GM12865 (cell line): ENCODE data around the gene DCUN1D3.

Experiments
- DNase-seq: peaks from one replicate; pipeline ENCODE4 v3.0.0; 2010; ENCODE audit warnings: low read depth
- H3K4me3 ChIP-seq: 2 replicates; pipeline ENCODE4 v1.5.1; 2011; ENCODE audit warnings: mild to moderate bottlenecking, low read depth, low read length, control low read depth
- TF ChIP-seq, protein P1 (sequence below): IDR thresholded peaks from 2 replicates; pipeline ENCODE4 v1.5.1; 2011; ENCODE audit warnings: low read length, control low read depth, low read depth, inconsistent platforms; ENCODE audit not compliant: insufficient read depth; ENCODE audit errors: missing control alignments

DCUN1D3 gene

DNA sequence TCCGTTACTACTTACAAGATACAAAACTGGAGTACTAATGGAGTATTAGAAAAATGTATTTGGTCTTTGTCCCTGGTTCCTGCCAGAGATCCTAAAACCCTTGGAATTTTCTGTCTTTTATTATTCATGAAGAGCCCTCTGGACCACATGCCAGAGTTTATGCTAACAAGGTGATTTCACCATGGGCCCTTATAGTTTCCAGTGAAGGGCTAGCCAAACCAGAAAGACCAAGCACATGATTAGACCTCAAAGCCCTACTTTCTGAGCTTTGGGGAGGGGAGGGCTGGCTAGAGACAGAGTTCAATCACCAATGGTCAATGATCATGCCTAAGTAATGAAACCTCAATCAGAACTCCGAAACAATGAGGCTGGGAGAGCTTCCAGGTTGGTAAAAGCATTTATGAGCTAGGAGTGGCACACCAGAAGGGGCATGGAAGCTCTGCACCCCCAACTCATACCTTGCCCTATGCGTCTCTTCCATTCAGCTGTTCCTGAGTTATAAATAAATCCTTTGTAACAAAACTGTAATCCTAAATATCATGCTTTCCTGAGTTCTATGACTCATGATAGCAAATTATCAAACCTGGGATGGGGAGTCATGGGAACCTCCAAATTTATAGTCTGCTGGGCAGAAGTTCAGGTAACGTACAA lies 10.4 kb downstream of the DCUN1D3 start:
- no peak for DNase-seq
- H3K4me3 ChIP-seq, result no peak overlapping the region
- TF ChIP-seq, protein P1, sequence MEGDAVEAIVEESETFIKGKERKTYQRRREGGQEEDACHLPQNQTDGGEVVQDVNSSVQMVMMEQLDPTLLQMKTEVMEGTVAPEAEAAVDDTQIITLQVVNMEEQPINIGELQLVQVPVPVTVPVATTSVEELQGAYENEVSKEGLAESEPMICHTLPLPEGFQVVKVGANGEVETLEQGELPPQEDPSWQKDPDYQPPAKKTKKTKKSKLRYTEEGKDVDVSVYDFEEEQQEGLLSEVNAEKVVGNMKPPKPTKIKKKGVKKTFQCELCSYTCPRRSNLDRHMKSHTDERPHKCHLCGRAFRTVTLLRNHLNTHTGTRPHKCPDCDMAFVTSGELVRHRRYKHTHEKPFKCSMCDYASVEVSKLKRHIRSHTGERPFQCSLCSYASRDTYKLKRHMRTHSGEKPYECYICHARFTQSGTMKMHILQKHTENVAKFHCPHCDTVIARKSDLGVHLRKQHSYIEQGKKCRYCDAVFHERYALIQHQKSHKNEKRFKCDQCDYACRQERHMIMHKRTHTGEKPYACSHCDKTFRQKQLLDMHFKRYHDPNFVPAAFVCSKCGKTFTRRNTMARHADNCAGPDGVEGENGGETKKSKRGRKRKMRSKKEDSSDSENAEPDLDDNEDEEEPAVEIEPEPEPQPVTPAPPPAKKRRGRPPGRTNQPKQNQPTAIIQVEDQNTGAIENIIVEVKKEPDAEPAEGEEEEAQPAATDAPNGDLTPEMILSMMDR, result no peak

DNA sequence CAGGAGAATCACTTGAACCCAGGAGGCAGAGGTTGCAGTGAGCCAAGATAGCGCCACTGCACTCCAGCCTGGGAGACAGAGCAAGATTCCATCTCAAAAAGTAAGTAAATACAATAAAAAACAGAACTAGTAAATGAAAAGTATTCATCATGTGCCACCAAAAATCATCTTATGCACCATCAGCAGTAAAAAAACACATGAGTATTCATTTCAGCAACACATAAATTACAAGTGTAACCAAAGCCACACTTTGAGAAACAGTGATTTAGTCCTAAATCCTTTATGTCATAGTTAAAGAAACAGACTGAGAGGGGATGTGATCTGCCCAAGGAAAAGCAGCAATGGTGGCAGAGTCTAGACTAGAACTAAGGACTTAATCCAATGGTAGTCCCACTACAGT lies 13.0 kb downstream of the DCUN1D3 start:
- TF ChIP-seq, protein P1, result no peak
- H3K4me3 ChIP-seq, result no peak overlapping the region
- no peak for DNase-seq

DNA sequence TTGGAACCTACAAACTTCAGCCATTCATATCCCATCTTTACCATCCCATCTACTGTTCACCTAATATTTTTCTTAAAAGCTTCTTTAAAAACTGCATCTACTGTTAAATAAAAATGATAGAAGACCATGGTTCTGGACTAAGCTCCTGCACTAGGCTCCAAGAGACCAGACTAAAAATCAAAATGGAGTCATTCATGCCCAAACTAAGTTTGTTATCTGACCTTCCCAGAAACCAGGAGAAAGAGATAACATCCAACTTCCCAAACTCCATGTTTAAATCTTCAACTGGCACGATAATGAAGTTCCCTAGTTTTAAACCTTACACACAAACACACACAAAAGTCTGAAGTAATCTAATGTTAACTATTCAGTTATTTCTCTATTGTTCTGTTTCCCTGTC lies 13.8 kb downstream of the DCUN1D3 start:
- DNase-seq, result no peak
- TF ChIP-seq, protein P1, result no peak
- H3K4me3 ChIP-seq, result no peak overlapping the region

DNA sequence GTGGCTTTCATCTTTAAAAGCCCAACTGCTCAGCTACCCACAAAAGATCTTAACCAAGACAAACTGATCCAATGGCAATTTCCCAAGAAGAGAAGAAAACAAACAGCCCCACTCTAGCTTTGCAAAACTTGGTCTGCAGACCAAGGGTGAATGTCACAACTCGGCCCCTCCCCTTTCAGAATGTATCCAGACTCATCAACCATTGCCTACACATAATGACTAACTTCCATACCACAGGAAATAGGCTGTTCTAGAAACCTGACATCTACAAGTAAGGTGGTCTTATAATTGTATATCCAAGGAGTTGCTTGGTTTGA lies 16.0 kb downstream of the DCUN1D3 start:
- DNase-seq, result no peak
- TF ChIP-seq, protein P1, result no peak
- no peak overlapping the region for H3K4me3 ChIP-seq

DNA sequence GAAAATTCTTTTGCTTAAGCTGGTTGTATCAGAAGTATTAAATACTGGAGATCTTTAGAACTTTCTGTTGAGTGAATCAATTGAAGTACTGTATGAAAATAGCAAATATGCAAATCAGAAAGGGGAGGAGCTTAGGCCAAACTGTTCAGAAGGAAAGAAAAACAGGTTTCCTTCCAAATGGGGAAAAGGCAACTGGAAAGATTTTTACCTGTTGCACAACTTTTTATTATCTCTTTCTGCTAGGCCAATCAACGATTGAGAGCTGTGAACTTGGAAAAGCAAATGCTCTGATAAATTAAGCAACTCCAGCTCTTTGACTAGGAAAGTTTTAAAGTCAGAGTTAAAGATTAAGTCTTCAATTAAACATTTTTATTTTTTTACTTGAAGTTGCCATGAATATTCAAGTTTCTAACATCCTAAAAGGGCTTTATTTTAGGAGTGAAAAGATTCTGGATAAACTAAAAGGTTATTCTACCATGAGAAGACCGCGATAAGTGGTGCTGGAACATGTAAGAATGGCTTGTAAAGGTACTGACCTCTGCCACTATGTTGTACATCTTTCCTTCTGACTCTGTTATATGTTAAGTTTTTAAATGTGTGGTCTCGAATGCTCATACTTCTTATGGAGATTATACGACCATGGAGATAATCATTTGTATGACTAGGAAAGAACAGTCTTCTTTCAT lies 16.5 kb downstream of the DCUN1D3 start:
- TF ChIP-seq, protein P1, result no peak
- no peak for DNase-seq
- H3K4me3 ChIP-seq, result no peak overlapping the region

DNA sequence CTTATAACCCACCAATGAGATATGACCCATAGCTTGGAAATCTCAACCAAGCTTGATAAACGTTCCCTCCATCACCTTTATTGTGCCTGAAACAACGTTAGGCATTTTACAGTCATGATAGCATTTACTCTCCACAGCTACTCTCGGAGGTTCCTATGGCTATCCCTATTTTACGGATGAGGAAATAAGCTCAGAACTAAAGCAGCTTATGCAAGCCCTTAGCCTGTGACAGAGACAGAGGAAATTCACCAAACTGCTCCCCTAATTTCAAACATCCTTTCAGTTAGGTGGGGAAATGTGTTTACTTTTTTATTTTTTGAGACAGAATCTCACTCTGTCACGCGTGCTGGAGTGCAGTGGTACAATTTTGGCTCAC lies 18.7 kb downstream of the DCUN1D3 start:
- no peak for DNase-seq
- TF ChIP-seq, protein P1, result no peak
- no peak overlapping the region for H3K4me3 ChIP-seq
